Thoracic aorta (tissue), 2 donors: ENCODE results near the gene HNRNPUL1. TPM values are rescaled to one million over a fixed set of nuclear protein-coding genes. Genes with fewer than 3 reads are reported as not detected.
A peak's percentile ranks its signal among the peaks of the same experiment; 100 is the strongest.

ENCODE experiments used
- ATAC-seq: fragments of 150-250 bp; one replicate; pipeline ENCODE4 v1.8.0; 2017; ENCODE audit warnings: low read depth; ENCODE audit not compliant: insufficient number of reproducible peaks, low FRiP score
- DNase-seq: peaks from one replicate; pipeline ENCODE4 v3.0.0-alpha.2; 2020; ENCODE audit warnings: low spot score
- H3K27ac ChIP-seq, 2 donors: fragments of 200-600 bp; sonication (generic); 1 replicate in 1 of 2; 2 replicates in 1 of 2; pipeline ENCODE4 v1.5.1; 2016; ENCODE audit warnings: mild to moderate bottlenecking in 2 of 2, moderate library complexity in 2 of 2
- H3K27me3 ChIP-seq: fragments of 200-600 bp; sonication (generic); replicated peaks from 2 replicates; pipeline ENCODE4 v1.6.0; 2016; ENCODE audit warnings: mild to moderate bottlenecking; ENCODE audit not compliant: insufficient read depth
- H3K36me3 ChIP-seq: fragments of 200-600 bp; sonication (generic); one replicate; pipeline ENCODE4 v1.5.1; 2016
- H3K4me1 ChIP-seq, 2 donors: fragments of 200-600 bp; sonication (generic); 1 replicate in 1 of 2; 2 replicates in 1 of 2; pipeline versions ENCODE4 v1.5.1 to v1.6.0; 2016; ENCODE audit warnings: low read depth in 2 of 2, mild to moderate bottlenecking in 1 of 2; ENCODE audit not compliant: control insufficient read depth in 1 of 2
- H3K4me3 ChIP-seq: fragments of 200-600 bp; sonication (generic); 2 replicates; pipeline ENCODE4 v1.5.1; 2016; ENCODE audit warnings: mild to moderate bottlenecking
- H3K9me3 ChIP-seq: fragments of 200-600 bp; sonication (generic); 2 replicates; pipeline ENCODE4 v1.5.1; 2016
- total RNA-seq, 2 donors: library from RNA; depleted of rRNA; stranded (reverse); fragments of >200 nt; gene quantifications; one replicate each; pipeline versions ENCODE4 v1.1.0 to v1.2.3, GENCODE V29; 2016
- TF ChIP-seq, protein P1 (sequence below): fragments of 200-600 bp; sonication (generic); IDR thresholded peaks from one replicate; pipeline ENCODE4 v1.5.1; 2019; ENCODE audit warnings: antibody characterized with exemption

The HNRNPUL1 gene
- total RNA-seq, 2 donors from 2014 or later, result 142 to 147 TPM

GRCh38 chr19:41321204-41321599 is 57.0 kb downstream of the HNRNPUL1 start:
- peaks cover 44% of the 10 kb centered on the region for H3K36me3 ChIP-seq
- H3K9me3 ChIP-seq, result no peaks in the 10 kb centered on the region
- peaks cover 26 to 47% of the 10 kb centered on the region in 2 donors for H3K4me1 ChIP-seq
- TF ChIP-seq, protein P1, sequence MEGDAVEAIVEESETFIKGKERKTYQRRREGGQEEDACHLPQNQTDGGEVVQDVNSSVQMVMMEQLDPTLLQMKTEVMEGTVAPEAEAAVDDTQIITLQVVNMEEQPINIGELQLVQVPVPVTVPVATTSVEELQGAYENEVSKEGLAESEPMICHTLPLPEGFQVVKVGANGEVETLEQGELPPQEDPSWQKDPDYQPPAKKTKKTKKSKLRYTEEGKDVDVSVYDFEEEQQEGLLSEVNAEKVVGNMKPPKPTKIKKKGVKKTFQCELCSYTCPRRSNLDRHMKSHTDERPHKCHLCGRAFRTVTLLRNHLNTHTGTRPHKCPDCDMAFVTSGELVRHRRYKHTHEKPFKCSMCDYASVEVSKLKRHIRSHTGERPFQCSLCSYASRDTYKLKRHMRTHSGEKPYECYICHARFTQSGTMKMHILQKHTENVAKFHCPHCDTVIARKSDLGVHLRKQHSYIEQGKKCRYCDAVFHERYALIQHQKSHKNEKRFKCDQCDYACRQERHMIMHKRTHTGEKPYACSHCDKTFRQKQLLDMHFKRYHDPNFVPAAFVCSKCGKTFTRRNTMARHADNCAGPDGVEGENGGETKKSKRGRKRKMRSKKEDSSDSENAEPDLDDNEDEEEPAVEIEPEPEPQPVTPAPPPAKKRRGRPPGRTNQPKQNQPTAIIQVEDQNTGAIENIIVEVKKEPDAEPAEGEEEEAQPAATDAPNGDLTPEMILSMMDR, result no peak
- DNase-seq (no peak), ATAC-seq (no peak)
- no peaks in the 10 kb centered on the region for H3K27me3 ChIP-seq
- peak overlapping the region; percentile 96 to 99 for H3K27ac ChIP-seq
- no peak overlapping the region for H3K4me3 ChIP-seq

DNA sequence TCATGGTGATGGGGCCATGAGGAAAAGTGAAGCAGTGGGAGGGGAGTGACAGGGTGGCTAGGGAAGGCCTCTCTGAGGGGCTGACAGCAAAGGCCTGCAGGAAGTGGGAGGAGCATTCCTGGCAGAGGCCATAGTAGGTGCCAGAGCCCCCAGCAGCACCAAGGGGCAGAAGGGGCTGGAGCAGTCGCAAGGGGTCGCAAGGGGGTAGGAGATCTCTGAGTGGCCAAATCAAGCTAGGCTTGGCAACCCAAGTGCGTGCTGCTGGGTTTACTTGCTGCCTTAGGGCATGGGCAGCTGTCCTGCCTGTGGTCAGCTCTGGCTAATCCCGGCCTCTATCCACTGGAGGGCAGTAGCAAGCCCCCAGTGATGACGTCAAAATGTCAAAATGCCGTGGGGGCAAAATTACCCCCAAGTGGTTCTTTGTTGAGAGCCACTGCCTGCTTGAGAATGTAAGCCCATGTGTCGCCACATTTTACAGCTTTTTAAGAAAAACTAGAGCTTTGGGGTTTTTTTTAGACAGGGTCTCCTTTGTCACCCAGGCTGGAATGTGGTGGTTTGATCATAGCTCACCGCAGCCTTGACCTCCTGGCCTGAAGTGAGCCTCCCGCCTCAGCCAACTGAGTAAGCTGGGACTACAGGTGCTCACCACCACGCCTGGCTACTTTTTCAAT is 57.6 kb downstream of the HNRNPUL1 start:
- no peak overlapping the region for H3K4me3 ChIP-seq
- H3K4me1 ChIP-seq, result peaks cover 32 to 52% of the 10 kb centered on the region in 2 donors
- DNase-seq, result no peak
- peaks cover 38% of the 10 kb centered on the region for H3K36me3 ChIP-seq
- peak overlapping the region; percentile 96 to 99 for H3K27ac ChIP-seq
- TF ChIP-seq, protein P1, result peak; percentile 71
- no peak for ATAC-seq
- H3K27me3 ChIP-seq, result no peaks in the 10 kb centered on the region
- no peaks in the 10 kb centered on the region for H3K9me3 ChIP-seq

DNA sequence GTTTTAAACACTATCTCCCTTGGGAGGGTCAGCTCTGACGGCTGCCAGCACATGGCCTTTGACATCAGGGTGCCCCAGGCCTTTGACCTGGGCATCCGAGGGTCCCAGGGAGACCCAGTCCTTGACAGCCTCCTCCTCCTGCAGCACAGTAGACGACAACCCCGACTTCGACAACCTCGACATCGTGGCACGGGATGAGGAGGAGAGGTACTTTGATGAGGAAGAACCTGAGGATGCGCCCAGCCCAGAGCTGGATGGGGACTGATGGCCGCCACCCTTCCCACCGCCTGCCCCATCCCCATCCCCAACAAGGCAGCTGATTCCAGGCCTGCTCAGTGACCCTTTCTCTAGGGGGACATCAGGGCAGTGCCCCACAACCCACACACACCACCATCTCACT is 58.3 kb downstream of the HNRNPUL1 start:
- peak overlapping the region; percentile 96 to 99 for H3K27ac ChIP-seq
- peaks cover 39 to 59% of the 10 kb centered on the region in 2 donors for H3K4me1 ChIP-seq
- DNase-seq, result no peak
- no peak for ATAC-seq
- H3K36me3 ChIP-seq, result peaks cover 31% of the 10 kb centered on the region
- TF ChIP-seq, protein P1, result no peak
- H3K27me3 ChIP-seq, result no peaks in the 10 kb centered on the region
- no peaks in the 10 kb centered on the region for H3K9me3 ChIP-seq
- no peak overlapping the region for H3K4me3 ChIP-seq

DNA sequence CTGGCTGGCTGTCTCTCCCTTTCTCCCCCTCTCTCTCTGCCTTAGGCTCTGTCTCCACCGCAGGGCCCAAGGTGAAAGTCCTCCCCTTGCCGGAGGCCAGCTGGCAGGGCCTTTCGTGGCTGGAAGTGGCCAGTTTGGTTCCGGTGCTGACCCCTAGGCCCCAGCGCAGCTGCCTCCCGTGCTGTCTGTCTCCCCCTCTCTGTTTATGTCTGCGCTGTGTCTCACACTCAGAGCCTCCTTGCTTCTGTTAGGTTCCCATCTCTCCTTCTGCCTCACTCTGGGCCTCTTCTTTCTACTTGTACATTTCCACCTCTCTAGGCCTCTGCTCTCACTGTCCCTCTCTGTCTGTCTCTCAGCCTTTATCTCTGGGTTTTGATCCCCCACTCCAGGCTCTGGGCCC is 58.9 kb downstream of the HNRNPUL1 start:
- no peak for ATAC-seq

GRCh38 chr19:41323430-41324125 is 59.4 kb downstream of the HNRNPUL1 start:
- Histone ChIP-seq H3K27ac (peak overlapping the region; percentile 96 to 99), H3K36me3 (peaks cover 28% of the 10 kb centered on the region), H3K9me3 (no peaks in the 10 kb centered on the region), H3K4me1 (peaks cover 41 to 59% of the 10 kb centered on the region in 2 donors), H3K4me3 (peak overlapping the region; percentile 2), H3K27me3 (no peaks in the 10 kb centered on the region)
- TF ChIP-seq, protein P1, result no peak
- peak; percentile 58 for DNase-seq
- ATAC-seq, result peak; percentile 56

More for the DNA sequence above, 58.9 kb downstream of the HNRNPUL1 start:
- peaks cover 31% of the 10 kb centered on the region for H3K36me3 ChIP-seq
- H3K27ac ChIP-seq, result peak overlapping the region; percentile 96 to 99
- TF ChIP-seq, protein P1, result no peak
- peaks cover 41 to 59% of the 10 kb centered on the region in 2 donors for H3K4me1 ChIP-seq
- DNase-seq, result no peak
- H3K9me3 ChIP-seq, result no peaks in the 10 kb centered on the region
- no peak overlapping the region for H3K4me3 ChIP-seq
- no peaks in the 10 kb centered on the region for H3K27me3 ChIP-seq
